Neural progenitor cell (in vitro differentiated cells): ENCODE measurements around the gene PATE1. TPM values are rescaled to one million over a fixed set of nuclear protein-coding genes. Genes with fewer than 3 reads are reported as not detected.
"Not testable (repeated sequence)": the region's sequence is repeated elsewhere in the genome, so short reads cannot be mapped to it uniquely, and the experiment has no call there.

Experiments
- DNase-seq: peaks from one replicate; pipeline ENCODE4 v3.0.0-alpha.2; 2016; ENCODE audit warnings: low spot score
- H2AFZ ChIP-seq: fragments of 200-600 bp; sonication (generic); replicated peaks from 2 replicates; pipeline ENCODE4 v1.6.1; 2016; ENCODE audit warnings: antibody characterized with exemption
- H3F3A ChIP-seq: fragments of 200-600 bp; sonication (generic); 2 replicates; pipeline ENCODE4 v1.6.1; 2016; ENCODE audit warnings: antibody characterized with exemption, low read depth
- H3K27ac ChIP-seq: fragments of 200-600 bp; sonication (generic); 2 replicates; pipeline ENCODE4 v1.5.1; 2016; ENCODE audit warnings: mild to moderate bottlenecking
- H3K27me3 ChIP-seq: fragments of 200-600 bp; sonication (generic); 2 replicates; pipeline ENCODE4 v1.6.1; 2016; ENCODE audit warnings: mild to moderate bottlenecking, moderate library complexity
- H3K36me3 ChIP-seq: fragments of 200-600 bp; sonication (generic); 2 replicates; pipeline ENCODE4 v1.5.1; 2016
- H3K4me1 ChIP-seq: fragments of 200-600 bp; sonication (generic); 2 replicates; pipeline ENCODE4 v1.6.1; 2016; ENCODE audit warnings: mixed run types
- H3K4me2 ChIP-seq: fragments of 200-600 bp; sonication (generic); 2 replicates; pipeline ENCODE4 v1.6.1; 2016
- H3K4me3 ChIP-seq: fragments of 200-600 bp; sonication (generic); 2 replicates; pipeline ENCODE4 v1.5.1; 2016
- H3K79me2 ChIP-seq: fragments of 200-600 bp; sonication (generic); 2 replicates; pipeline ENCODE4 v1.6.1; 2016; ENCODE audit warnings: low read depth
- H3K9ac ChIP-seq: fragments of 200-600 bp; sonication (generic); 2 replicates; pipeline ENCODE4 v1.6.1; 2016
- H3K9me3 ChIP-seq: fragments of 200-600 bp; sonication (generic); 2 replicates; pipeline ENCODE4 v1.5.1; 2016; ENCODE audit warnings: low read depth
- H4K20me1 ChIP-seq: fragments of 200-600 bp; sonication (generic); 2 replicates; pipeline ENCODE4 v1.6.1; 2016; ENCODE audit warnings: low read depth
- H3K27ac Mint-ChIP-seq: 3 replicates; pipeline ENCODE4 v1.8.0; 2021; ENCODE audit warnings: mixed read lengths
- H3K27me3 Mint-ChIP-seq: 2 replicates; pipeline ENCODE4 v1.8.0; 2022; ENCODE audit warnings: low read depth, mild to moderate bottlenecking, inconsistent platforms, moderate library complexity, mixed read lengths; ENCODE audit not compliant: insufficient read depth
- H3K36me3 Mint-ChIP-seq: 3 replicates; pipeline ENCODE4 v1.8.0; 2021; ENCODE audit warnings: mixed read lengths
- H3K4me1 Mint-ChIP-seq: 3 replicates; pipeline ENCODE4 v1.8.0; 2021; ENCODE audit warnings: mixed read lengths
- H3K4me3 Mint-ChIP-seq: 3 replicates; pipeline ENCODE4 v1.8.0; 2021; ENCODE audit warnings: mild to moderate bottlenecking, moderate library complexity, mixed read lengths
- H3K9me3 Mint-ChIP-seq: 3 replicates; pipeline ENCODE4 v1.8.0; 2020; ENCODE audit warnings: mixed read lengths
- EZH2 ChIP-seq: fragments of 200-600 bp; sonication (generic); IDR thresholded peaks from 2 replicates; pipeline ENCODE4 v1.6.1; 2017; ENCODE audit warnings: antibody characterized with exemption, mild to moderate bottlenecking, moderate library complexity
- EZH2phosphoT487 ChIP-seq: fragments of 200-600 bp; sonication (generic); IDR thresholded peaks from 2 replicates; pipeline ENCODE4 v1.6.1; 2017; ENCODE audit warnings: antibody characterized with exemption
- total RNA-seq: library from RNA; depleted of rRNA; stranded (reverse); fragments of >200 nt; gene quantifications from 2 replicates; pipeline ENCODE4 v1.2.3, GENCODE V29; 2015; ENCODE audit warnings: low replicate concordance
- TF ChIP-seq, protein P1 (sequence below): fragments of 200-600 bp; sonication (generic); IDR thresholded peaks from 2 replicates; pipeline ENCODE4 v1.5.1; 2017; ENCODE audit warnings: antibody characterized with exemption, mild to moderate bottlenecking

Gene PATE1, protein sequence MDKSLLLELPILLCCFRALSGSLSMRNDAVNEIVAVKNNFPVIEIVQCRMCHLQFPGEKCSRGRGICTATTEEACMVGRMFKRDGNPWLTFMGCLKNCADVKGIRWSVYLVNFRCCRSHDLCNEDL
- total RNA-seq: not detected in 2 replicates

DNA sequence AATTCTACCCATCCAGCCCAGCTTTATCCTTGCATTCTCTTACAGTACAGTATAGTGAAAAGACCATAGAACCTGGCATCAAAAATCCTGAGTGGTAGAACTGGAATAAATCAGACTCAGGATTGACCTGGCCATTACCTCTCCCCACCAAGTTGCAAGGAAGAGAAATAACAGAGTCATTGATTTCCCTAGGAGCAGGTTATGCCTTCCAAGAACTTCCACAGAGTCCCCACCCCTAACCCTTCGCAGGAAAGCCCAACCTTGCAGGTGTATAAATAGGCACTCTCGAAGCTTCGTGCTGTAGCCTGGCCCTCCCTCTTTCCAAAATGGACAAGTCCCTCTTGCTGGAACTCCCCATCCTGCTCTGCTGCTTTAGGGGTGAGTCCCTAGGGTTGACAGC, at the start of gene PATE1:
Gene PATE1, plus strand, starts transcription at position 301 of the 400 bp plus-strand sequence. Its CDS starts 26 bp downstream, at position 327.
- Mint-ChIP-seq H3K4me3 (no peak within 1 kb of the TSS), H3K4me1 (no peaks in the 10 kb centered on the region), H3K9me3 (no peaks in the 10 kb centered on the region), H3K27ac (no peak within 1 kb of the TSS), H3K36me3 (no peaks in the 10 kb centered on the region), H3K27me3 (no peaks in the 10 kb centered on the region)
- no peak within 1 kb of the TSS for H2AFZ ChIP-seq
- H3K27me3 ChIP-seq: peaks cover 11% of the 10 kb centered on the region
- H3K36me3 ChIP-seq: no peaks in the 10 kb centered on the region
- peaks cover 9% of the 10 kb centered on the region for H3K4me1 ChIP-seq
- H3K9me3 ChIP-seq: no peaks in the 10 kb centered on the region
- H3F3A ChIP-seq: no peaks in the 10 kb centered on the region
- H3K27ac ChIP-seq: no peak within 1 kb of the TSS
- TF ChIP-seq EZH2 (no peak), EZH2phosphoT487 (no peak)
- TF ChIP-seq, protein P1, sequence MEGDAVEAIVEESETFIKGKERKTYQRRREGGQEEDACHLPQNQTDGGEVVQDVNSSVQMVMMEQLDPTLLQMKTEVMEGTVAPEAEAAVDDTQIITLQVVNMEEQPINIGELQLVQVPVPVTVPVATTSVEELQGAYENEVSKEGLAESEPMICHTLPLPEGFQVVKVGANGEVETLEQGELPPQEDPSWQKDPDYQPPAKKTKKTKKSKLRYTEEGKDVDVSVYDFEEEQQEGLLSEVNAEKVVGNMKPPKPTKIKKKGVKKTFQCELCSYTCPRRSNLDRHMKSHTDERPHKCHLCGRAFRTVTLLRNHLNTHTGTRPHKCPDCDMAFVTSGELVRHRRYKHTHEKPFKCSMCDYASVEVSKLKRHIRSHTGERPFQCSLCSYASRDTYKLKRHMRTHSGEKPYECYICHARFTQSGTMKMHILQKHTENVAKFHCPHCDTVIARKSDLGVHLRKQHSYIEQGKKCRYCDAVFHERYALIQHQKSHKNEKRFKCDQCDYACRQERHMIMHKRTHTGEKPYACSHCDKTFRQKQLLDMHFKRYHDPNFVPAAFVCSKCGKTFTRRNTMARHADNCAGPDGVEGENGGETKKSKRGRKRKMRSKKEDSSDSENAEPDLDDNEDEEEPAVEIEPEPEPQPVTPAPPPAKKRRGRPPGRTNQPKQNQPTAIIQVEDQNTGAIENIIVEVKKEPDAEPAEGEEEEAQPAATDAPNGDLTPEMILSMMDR: no peak
- no peaks in the 10 kb centered on the region for H4K20me1 ChIP-seq
- H3K9ac ChIP-seq: no peak within 1 kb of the TSS
- DNase-seq: no peak
- H3K79me2 ChIP-seq: no peaks in the 10 kb centered on the region
- no peak within 1 kb of the TSS for H3K4me2 ChIP-seq
- H3K4me3 ChIP-seq: no peak within 1 kb of the TSS

DNA sequence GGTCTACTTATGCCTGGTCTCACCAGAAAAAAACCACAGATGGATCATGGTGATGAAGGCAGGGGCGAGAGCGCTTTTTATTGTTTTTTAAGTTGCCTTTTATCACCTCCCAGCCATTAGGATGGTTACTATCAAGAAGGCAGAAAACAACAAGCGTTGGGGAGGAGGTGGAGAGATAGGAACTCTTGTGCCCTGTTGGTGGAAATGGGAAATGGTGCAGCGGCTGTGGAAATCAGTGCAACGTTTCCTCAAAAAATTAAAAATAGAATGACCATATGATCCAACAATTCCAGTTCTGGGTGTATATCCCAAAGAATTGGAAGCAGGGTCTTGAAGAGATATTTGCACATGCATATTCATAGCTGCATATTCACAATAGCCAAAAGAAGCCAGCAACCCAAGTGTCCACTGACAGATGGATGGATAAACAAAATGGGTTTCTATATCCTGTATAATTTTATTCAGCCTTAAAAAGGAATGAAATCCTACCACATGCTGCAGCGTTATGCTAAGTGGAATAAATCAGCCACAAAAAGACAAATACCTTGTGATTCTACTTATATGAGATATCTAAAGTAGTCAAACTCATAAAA, 45.0 kb upstream of the PATE1 start:
- H3K27ac Mint-ChIP-seq: no peak overlapping the region
- no peak overlapping the region for H3K27ac ChIP-seq
- no peak overlapping the region for H3K9ac ChIP-seq
- H3K9me3 Mint-ChIP-seq: peaks cover 5% of the 10 kb centered on the region
- peaks cover 6% of the 10 kb centered on the region for H3F3A ChIP-seq
- H3K79me2 ChIP-seq: no peaks in the 10 kb centered on the region
- H3K4me3 ChIP-seq: no peak overlapping the region
- H4K20me1 ChIP-seq: no peaks in the 10 kb centered on the region
- no peak overlapping the region for H3K4me3 Mint-ChIP-seq
- peaks cover 6% of the 10 kb centered on the region for H3K4me1 ChIP-seq
- no peaks in the 10 kb centered on the region for H3K27me3 ChIP-seq
- peaks cover 3% of the 10 kb centered on the region for H3K27me3 Mint-ChIP-seq
- no peak for TF ChIP-seq EZH2
- TF ChIP-seq, protein P1: no peak
- TF ChIP-seq EZH2phosphoT487: no peak
- no peaks in the 10 kb centered on the region for H3K36me3 ChIP-seq
- DNase-seq: no peak
- H3K4me2 ChIP-seq: no peak overlapping the region
- peaks cover 18% of the 10 kb centered on the region for H3K4me1 Mint-ChIP-seq
- no peaks in the 10 kb centered on the region for H3K9me3 ChIP-seq
- H3K36me3 Mint-ChIP-seq: peaks cover 2% of the 10 kb centered on the region
- H2AFZ ChIP-seq: no peak overlapping the region

DNA sequence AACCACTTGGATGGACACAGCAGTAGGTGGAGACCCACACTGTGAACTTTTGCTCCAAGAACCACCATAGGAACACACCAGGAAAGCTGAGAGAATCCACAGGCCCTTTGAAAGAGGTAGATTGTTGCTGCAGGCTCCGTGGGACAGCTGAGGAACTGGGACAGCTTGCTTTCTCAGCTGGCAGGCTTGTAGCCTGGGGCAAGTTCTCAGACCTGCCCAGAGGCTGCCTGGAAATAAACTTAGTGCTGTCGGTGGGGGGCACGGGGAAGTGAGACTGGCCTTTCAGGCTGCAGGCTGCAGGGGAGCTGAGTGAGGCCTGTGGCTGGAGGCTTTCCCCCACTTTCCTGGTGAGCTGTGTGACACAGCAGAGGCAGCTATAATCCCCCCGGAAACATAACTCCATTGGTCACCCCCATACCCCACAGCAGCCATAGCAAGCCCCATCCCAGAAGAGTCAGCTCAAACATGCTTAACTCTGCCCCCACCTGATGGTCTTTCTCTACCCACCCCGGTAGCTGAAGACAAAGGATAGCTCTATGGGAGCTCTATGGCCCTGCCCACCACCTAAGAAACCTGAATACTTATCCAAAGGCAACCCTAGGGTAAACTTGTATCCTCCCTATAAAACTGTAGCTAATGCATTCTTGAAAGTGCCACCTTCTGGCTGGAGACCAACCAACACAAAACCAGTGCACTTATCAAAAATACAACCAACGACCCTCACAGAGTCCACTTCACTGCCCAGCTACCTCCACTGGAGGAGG, 44.0 kb upstream of the PATE1 start:
- no peak for TF ChIP-seq EZH2phosphoT487
- TF ChIP-seq EZH2: no peak
- TF ChIP-seq, protein P1: no peak
- peak overlapping the region; percentile 37 for H3K27ac ChIP-seq
- H3K9me3 ChIP-seq: no peaks in the 10 kb centered on the region
- peaks cover 6% of the 10 kb centered on the region for H3F3A ChIP-seq
- Mint-ChIP-seq H3K4me1 (peaks cover 18% of the 10 kb centered on the region), H3K9me3 (peaks cover 5% of the 10 kb centered on the region), H3K36me3 (peaks cover 2% of the 10 kb centered on the region), H3K4me3 (no peak overlapping the region), H3K27ac (peak overlapping the region; percentile 69), H3K27me3 (peaks cover 3% of the 10 kb centered on the region)
- H3K79me2 ChIP-seq: no peaks in the 10 kb centered on the region
- no peaks in the 10 kb centered on the region for H3K36me3 ChIP-seq
- no peak overlapping the region for H3K4me2 ChIP-seq
- H3K4me3 ChIP-seq: no peak overlapping the region
- H3K4me1 ChIP-seq: peaks cover 6% of the 10 kb centered on the region
- no peaks in the 10 kb centered on the region for H3K27me3 ChIP-seq
- DNase-seq: peak; percentile 14
- H3K9ac ChIP-seq: no peak overlapping the region
- peak overlapping the region; percentile 82 for H2AFZ ChIP-seq
- no peaks in the 10 kb centered on the region for H4K20me1 ChIP-seq

DNA sequence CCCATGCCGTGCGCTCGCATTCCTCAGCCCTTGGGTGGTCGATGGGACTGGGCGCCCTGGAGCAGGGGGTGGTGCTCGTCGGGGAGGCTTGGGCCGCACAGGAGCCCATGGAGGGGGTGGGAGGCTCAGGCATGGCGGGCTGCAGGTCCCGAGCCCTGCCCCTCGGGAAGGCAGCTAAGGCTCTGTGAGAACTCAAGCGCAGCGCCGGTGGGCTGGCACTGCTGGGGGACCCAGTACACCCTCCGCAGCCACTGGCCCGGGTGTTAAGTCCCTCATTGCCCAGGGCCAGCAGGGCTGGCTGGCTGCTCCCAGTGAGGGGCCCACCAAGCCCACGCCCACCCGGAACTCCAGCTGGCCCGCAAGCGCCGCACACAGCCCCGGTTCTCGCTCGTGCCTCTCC, 41.4 kb upstream of the PATE1 start:
- not testable (repeated sequence) for H3K79me2 ChIP-seq, H3K27ac ChIP-seq, H3K9me3 Mint-ChIP-seq, H3K36me3 Mint-ChIP-seq, H3K27ac Mint-ChIP-seq, H3F3A ChIP-seq, DNase-seq, H3K27me3 Mint-ChIP-seq, H3K27me3 ChIP-seq, H3K9me3 ChIP-seq, H3K4me3 ChIP-seq, H4K20me1 ChIP-seq, H2AFZ ChIP-seq, H3K36me3 ChIP-seq, H3K4me1 ChIP-seq, H3K9ac ChIP-seq, H3K4me3 Mint-ChIP-seq, H3K4me2 ChIP-seq
- peaks cover 18% of the 10 kb centered on the region for H3K4me1 Mint-ChIP-seq
